Kidney glomerular epithelial cell (primary cell): ENCODE measurements around the gene DNAH14.
"Not testable (repeated sequence)": the region's sequence is repeated elsewhere in the genome, so short reads cannot be mapped to it uniquely, and the experiment has no call there.

Experiments
- DNase-seq: peaks from one replicate; lab custom pipeline; 2025; lab: John Stamatoyannopoulos, UW

Gene DNAH14

GRCh38 chr1:225152061-225152460, 222.6 kb downstream of the DNAH14 start:
- DNase-seq = no peak

- DNase-seq = no peak
These were observed 226.1 kb downstream of the DNAH14 start for GRCh38 chr1:225155555-225155954.

DNA sequence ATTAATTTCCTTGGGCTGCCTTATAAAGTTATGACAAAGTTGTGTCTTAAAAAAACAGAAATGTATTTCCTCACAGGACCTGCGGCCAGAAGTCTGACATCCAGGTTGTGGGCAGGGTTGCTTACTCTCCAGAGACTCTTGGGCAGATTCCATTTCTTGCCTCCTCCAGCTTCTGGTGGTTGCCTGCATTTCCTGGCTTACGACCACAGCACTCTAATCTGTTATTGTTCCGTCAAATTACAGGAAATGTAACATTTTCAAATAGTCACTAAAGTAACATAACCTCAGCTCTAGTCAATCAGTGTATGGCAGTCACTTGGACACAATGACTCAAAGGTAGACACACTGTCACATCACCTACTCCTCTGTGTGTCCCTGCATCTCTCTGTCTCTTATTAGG, 226.8 kb downstream of the DNAH14 start:
- no peak for DNase-seq

DNA sequence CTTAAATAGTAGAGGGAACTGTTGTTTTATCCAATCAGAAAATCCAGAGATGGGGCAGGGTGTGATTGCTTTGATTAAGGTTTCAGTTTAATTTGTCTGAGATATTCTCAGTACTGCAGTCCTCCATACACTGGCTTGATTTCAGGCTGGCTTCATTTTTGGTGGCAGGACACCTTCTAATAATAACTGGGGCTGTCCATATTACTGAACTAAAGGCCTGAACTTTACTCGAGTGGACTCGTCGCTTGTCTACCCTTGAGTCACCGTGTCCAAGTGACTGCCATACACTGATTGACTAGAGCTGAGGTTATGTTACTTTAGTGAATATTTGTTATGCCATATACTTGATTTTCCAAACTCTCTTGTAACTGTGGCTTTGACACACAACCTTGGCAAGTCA, 228.8 kb downstream of the DNAH14 start:
- no peak for DNase-seq

- DNase-seq = no peak
These were observed 230.3 kb downstream of the DNAH14 start for GRCh38 chr1:225159793-225160192.

GRCh38 chr1:225177409-225177808, 247.9 kb downstream of the DNAH14 start:
- not testable (repeated sequence) for DNase-seq

GRCh38 chr1:225179686-225180085, 250.2 kb downstream of the DNAH14 start:
- DNase-seq = no peak

- no peak for DNase-seq
These were observed 253.2 kb downstream of the DNAH14 start for GRCh38 chr1:225182716-225183115.

- no peak for DNase-seq
These were observed 261.8 kb downstream of the DNAH14 start for GRCh38 chr1:225191199-225191753.

DNA sequence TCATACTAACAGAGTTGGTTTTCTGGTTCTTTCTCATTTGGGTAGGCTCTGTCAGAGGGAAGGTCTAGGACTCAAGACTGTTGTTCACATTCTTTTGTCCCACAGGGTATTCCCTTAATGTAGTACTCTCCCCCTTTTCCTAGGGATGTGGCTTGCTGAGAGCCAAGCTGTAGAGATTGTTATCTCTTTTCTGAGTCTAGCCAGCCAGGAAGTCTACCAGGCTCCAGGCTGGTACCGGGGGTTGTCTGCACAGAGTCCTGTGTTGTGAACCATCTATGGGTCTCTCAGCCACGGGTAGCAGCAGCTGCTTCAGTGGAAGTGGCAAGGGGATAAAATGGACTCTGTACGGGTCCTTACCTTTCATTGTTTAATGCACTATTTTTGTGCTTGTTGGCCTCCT, 272.0 kb downstream of the DNAH14 start:
- no peak for DNase-seq

DNA sequence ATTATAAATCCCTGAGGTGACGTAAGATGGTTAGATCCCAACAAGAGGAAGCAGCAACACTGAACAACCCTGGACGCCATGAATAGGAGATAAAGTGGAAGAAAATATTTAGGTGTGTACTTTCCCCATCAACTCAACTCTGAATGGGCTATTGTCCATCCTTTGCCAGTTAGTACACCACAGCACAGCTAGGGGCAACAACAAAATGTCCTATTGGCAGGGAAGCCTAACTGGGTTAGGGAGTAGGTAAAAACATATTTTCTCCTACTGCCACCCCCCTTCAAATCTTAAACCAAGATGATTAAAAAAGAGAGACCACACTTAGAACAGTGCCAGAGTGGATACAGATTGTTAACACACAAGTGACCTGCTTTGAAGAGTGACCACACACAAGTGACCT, 278.3 kb downstream of the DNAH14 start:
- no peak for DNase-seq

DNA sequence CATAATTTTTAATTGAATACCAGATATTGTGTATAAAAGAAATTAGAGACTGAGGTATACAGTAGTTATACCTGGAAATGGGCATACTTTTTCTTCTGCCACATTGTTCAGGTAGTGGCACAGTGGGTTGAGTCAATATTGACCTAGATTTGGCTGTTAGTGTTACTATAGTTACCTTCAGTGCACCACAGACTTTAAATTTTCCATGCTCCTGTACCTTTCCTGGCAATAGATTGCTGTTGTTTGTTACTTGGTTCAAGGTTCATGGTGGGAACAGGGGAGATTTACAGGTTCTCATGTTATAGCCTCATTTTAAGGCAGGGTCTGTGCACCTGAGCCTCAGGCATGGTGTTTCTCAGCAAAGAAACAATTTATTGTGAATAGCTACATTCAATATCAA, 279.7 kb downstream of the DNAH14 start:
- no peak for DNase-seq

DNA sequence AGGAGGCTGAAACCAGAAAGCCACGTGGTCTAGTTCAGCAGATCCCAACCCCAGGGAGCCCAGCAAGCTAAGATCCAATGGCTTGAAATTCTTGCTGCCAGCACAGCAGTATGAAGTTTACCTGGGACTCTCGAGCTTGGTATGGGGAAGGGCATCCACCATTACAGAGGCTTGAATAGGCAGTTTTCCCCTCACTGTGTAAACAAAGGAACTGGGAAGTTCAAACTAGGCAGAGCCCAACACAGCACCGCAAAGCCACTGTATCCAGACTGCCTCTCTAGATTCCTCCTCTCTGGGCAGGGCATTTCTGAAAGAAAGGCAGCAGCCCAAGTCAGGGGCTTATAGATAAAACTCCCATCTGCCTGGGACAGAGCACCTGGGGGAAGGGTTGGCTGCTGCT, 280.7 kb downstream of the DNAH14 start:
- DNase-seq = not testable (repeated sequence)

DNA sequence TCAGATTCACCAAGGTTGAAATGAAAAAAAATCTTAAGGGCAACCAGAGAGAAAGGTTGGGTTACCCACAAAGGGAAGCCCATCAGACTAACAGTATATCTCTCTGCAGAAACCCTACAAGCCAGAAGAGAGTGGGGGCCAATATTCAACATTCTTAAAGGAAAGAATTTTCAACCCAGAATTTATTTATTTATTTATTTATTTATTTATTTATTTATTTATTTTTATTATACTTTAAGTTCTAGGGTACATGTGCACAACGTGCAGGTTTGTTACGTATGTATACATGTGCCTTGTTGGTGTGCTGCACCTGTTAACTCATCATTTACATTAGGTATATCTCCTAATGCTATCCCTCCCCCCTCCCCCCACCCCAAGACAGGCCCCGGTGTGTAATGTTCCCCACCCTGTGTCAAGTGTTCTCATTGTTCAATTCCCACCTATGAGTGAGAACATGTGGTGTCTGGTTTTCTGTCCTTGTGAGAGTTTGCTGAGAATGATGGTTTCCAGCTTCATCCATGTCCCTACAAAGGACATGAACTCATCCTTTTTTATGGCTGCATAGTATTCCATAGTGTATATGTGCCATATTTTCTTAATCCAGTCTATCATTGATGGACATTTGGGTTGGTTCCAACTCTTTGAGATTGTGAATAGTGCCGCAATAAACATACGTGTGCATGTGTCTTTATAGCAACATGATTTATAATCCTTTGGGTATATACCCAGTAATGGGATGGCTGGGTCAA, 282.4 kb downstream of the DNAH14 start:
- DNase-seq = not testable (repeated sequence)

DNA sequence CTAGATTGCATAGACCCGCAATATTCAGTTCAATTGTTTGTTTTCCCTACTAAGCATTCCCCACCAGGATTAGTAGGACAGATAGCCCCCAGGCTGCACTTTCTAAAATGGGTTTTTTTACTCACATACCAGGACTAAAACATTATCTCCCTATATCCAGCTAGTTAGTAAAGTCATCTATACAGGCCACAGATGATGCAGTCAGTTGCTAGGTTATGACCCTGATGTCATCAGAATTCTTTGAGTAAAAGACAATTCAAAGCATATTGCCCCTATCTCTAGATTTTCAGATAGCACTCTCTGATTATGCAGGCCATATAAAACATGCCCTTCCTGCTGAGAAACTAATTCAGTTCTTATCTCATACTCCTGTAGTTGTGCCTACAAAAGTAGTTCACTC, 294.8 kb downstream of the DNAH14 start:
- no peak for DNase-seq

DNA sequence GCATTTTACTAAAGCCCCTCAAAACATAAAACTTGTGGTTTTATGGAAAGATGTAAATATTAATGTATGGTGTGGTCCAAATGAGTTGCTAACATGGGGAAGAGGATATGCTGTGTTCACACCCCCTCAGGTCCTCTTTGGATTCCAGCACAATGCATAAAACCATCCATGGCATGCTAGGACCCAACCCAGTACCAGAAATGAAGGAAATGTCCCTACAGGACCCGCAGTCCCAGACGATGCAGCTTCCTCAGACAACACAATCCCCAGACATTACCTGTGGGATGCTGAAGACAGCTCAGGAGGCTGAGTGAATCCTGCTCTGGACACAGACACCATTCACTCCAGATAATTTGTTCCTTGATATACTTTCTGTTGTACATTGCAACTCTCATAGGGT, 296.2 kb downstream of the DNAH14 start:
- no peak for DNase-seq

DNA sequence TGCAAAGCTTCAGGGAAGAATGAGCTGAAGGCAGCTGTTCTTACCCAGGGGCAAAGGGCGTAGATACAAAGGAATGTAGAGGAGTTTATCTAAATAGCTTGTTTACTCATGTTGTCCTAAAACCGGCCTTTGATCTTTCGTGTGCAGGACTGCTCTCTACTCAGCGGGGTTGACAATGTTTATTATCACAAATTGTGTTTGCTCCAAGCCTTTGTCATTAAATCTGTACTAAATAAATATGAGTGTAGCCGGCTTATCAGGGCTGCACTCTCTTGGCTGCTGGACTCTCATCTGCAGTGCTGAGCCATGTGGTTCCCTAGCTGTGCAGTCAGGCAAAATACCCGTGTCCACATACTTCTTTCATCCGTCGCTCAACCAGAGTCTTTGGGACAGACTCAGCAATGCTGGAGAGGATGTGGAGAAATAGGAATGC, 299.4 kb downstream of the DNAH14 start:
- no peak for DNase-seq

- not testable (repeated sequence) for DNase-seq
These were observed 300.0 kb downstream of the DNAH14 start for GRCh38 chr1:225229429-225229828.

- no peak for DNase-seq
These were observed 301.0 kb downstream of the DNAH14 start for GRCh38 chr1:225230483-225230882.

GRCh38 chr1:225232930-225233329, 303.5 kb downstream of the DNAH14 start:
- DNase-seq = not testable (repeated sequence)

GRCh38 chr1:225242611-225243010, 313.1 kb downstream of the DNAH14 start:
- DNase-seq = no peak

- no peak for DNase-seq
These were observed 321.0 kb downstream of the DNAH14 start for GRCh38 chr1:225250432-225250831.

GRCh38 chr1:225253173-225253572, 323.7 kb downstream of the DNAH14 start:
- DNase-seq = no peak

GRCh38 chr1:225253784-225254183, 324.3 kb downstream of the DNAH14 start:
- DNase-seq = peak; percentile 3
